Left hindlimb (tissue), 1 donor: Measurements from ENCODE around the gene PIH1D1.

Experiments
- DNase-seq: peaks from one replicate; pipeline ENCODE4 v3.0.0-alpha.2; 2018

PIH1D1 gene

GRCh38 chr19:49432141-49433073 lies 19.2 kb downstream of the PIH1D1 start:
- DNase-seq = no peak

- DNase-seq = no peak
These were observed 20.3 kb downstream of the PIH1D1 start for GRCh38 chr19:49431330-49431749.

DNA sequence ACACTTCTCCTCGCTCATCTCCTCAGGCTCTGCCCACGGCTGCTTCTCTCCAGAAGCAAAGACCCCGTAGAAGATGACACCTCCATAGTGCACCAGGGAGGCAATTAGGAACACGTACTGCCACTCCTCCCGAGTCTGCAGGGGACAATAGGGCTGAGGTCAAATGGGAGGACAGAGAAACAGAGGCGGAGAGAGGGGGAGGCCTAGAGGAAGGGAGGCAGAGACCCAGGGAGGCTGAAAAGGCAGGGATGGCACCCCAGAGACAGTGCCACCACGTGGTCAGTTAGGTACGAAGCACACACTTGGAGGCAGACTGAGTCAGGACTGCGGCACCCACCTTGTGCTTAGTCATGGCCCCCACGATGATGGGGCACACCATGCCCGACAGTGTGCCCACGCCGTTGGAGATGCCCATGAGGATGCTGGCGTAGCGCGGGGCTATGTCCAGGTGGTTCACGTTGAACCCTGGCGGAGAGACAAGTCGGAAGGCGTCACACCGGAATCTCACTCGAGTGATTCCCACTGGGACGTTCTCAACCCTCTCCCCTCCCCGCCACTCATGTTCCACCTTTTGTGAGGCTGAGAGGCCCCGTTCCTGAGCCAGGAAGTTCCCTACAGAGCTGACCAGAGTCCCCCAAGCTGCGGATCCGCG lies 20.8 kb downstream of the PIH1D1 start:
- DNase-seq = no peak

DNA sequence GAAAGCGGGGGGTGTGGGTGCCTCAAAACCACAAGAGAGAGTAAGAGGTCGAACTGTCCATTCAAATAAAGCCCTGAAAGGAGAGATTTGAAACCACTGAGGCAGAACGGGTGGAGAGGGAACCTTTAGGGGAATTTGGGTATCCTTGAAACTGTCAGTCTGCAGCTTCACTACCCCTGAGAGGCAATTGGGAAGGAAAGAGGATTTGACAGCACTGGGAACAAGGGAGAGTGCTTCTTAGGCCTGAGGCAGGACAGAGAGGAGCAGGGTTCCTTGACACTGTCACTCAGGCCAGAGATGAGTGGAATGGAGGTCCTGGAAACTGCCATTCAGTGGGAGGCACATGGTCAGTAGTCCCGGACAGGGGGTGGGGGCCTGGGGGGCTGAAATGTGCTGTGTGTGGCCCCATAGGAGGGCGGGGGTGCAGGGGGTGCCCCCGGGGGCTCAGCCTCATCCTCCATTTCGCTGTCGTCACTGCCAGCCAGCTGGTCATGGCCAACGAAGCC lies 21.4 kb downstream of the PIH1D1 start:
- DNase-seq = no peak

GRCh38 chr19:49428547-49429451 lies 22.8 kb downstream of the PIH1D1 start:
- DNase-seq = no peak

DNA sequence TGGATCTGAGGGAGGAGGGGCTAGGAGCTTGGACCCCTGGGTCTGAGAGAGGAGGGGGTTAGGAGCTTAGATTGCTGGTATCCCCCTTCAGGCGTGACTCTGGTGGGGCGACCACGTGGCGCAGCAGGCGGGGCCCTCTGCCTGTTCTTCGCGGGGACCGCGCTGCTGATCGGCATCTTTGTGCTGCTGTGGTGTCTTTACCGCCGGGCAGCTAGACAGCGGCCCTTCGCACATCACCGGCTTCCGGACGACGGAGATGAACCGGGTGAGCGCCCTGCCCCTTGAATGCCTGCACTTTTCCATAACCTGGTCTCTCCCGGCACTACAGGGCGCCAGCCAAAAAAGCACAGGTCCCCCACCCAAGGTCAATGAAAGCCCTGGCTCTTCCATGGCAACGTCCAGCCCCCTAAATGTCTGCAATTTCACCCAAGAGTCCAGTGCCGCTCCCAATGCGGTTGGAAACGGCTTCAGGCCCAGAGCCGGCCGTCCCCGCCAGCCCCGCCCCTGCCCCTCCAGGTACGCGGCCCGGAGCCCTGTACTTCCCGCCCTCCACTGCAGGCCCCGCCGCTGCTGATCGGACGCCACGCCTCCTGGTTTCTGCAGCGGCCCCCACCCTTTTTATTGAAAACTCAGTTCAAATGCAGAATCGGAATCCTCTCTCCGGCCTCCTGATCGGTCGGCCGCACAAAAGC lies 23.6 kb downstream of the PIH1D1 start:
- DNase-seq = no peak

DNA sequence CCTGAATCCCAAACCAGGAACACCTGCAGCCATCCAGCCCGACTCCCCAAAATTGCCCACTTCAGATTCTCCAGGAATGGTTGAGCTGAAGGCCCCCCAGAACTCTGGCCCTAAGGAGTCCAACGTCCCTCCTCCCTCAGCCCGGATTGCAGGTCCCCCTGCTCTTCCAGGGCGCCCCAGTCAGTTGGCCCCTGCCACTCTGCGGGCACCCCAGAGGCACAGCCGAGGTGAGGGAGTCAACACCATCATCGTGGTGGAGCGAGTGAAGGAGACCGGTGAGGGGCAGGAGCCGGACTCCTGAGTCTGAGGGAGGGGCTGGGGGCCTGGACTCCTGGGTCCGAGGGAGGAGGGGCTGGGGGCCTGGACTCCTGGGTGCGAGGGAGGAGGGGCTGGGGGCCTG lies 24.3 kb downstream of the PIH1D1 start:
- DNase-seq = no peak

DNA sequence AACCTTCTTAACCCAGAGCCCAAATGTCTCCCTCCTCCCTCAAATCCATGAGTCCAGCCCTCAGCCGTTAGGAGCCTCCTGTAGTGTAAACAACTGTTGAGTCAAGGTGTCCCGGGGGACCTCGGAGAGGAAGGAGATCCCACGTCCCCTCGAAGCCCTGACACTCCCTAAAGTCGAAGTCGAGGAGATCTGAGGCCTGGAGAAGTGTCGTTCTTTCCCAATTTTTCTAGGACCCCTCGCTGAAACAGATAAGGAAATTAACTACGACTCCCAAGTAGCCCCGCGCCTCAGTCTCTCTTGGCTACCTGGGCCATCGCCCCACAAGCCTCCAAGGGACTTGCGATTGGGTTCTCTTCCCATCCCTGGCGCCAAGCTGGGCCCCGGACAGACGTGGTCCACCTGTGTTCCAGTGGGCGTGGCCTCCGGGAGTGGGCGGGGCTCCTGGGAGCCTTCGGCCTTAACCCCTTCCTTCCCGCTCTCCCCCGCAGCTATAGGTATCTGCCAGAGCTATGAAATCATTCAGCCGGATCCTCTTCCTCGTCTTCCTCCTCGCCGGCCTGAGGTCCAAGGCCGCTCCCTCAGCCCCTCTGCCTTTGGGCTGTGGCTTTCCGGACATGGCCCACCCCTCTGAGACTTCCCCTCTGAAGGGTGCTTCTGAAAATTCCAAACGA lies 25.6 kb downstream of the PIH1D1 start:
- no peak for DNase-seq

GRCh38 chr19:49425178-49425577 lies 26.4 kb downstream of the PIH1D1 start, which contains the start of gene GFY:
TSS of gene GFY (plus strand) at chr19:49425388. CDS start at chr19:49426431, 1,043 bp downstream.
- no peak for DNase-seq

DNA sequence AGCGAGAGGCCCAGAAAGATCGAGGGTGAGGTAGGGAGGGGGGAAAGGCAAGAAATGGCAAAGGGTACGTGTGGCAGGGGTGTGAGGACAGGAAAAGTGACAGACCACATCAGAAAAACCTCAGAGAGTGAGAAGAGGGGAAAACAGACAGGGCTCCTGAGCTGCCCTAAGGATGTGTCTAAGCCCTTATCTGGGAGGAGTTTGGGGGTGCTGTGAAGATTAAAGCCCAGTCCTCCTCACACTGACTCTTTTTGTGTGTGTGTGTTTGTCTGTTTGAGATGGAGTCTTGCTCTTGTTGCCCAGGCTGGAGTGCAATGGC lies 27.7 kb downstream of the PIH1D1 start:
- no peak for DNase-seq

DNA sequence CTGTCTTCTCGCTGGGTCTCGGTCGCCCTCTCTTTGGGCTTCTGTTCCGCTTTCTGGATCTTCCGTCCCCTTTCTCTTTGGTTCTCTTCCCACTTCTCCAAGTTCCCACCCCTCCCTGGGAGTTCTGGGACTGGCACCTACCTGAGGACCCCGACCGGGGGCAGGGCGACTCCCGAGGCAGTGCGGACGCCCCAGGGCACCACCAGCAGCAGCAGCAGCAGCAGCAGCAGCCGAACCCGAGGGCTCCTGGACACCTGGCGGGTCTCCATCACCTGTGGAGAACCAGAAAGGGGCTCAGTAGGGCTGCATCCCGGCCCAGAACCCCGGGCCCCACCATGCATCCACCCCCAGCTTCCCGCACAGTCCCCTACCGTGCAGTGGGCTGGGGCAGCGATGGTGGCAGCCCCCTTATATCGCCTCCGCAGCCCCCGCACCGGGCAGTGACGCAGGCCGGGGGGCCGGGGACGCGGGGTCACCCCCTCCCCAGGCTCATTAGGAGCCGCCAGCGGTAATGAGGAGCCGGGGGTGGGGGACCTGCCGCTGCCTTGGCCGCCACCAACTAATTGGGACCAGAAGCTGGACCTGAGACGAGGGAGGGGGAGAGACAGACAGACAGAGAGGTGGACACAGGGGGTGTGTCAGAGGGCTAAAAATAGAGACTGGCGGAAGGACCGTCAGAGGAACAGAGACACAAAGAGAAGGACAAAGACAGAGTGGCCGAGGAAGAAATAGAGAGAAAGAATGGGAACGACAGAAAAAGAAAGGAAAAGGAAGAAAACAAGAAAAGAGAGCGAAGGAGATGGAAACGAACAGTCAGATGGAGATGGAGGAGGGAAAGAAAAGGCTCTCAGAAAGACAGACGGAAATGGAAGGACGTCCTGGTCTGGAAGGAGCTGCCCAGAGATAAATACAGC lies 28.3 kb downstream of the PIH1D1 start, which contains the start of gene PTH2:
TSS of gene PTH2 (minus strand) at position 371 of the 914 bp plus-strand sequence. CDS start at position 269, 102 bp downstream.
- DNase-seq = no peak

DNA sequence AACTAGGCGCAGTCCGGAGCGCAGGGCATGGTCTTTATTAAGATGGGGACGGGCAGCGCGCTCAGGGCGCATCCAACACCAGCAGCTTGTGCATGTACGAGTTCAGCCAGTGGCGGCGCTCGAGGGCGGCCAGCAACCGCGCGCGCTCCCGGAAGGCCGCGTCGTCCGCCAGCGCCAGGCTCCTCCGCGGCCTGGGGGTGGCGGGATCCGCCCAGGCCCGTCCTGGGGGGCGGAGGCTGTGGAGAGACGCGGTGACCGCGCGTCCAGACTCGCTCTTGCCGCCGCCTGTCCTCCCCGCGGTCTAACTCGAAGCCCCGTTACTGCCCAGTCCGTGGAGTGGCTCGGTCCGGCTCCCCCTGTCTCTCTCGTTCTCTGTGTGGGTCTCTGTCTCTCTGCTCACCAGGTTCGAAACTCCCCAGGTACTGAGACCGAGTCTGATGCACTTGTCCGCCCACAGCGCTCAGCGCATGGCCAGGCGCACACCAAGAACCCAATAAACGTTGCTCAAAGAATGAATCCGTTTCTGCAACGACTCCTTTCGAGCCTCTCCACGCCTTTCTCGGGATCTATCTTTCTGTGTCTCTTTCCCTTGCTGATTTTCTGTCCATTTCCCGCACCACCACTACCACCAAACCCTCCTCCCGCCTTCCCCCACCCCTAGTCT lies 29.1 kb downstream of the PIH1D1 start:
- no peak for DNase-seq

DNA sequence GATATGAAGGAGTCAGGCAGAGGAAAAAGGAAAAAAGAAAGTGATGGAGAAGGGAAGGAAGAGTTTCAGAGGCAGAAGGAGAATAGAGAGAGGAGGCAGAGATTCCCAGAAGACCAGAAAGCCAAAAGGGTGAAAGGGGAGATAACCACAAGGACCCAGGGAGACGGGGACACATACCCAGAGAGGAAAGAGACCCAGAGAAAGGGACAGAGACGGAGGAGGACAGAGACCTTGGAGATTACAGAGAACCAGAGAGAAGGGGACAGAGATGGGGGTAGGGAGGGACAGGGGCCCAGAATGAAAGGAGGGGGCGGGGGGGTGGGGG lies 29.8 kb downstream of the PIH1D1 start:
- DNase-seq = no peak

- peak; percentile 70 for DNase-seq
These were observed 30.4 kb downstream of the PIH1D1 start for GRCh38 chr19:49421039-49421877.

- no peak for DNase-seq
These were observed 31.4 kb downstream of the PIH1D1 start for GRCh38 chr19:49420227-49420626.

DNA sequence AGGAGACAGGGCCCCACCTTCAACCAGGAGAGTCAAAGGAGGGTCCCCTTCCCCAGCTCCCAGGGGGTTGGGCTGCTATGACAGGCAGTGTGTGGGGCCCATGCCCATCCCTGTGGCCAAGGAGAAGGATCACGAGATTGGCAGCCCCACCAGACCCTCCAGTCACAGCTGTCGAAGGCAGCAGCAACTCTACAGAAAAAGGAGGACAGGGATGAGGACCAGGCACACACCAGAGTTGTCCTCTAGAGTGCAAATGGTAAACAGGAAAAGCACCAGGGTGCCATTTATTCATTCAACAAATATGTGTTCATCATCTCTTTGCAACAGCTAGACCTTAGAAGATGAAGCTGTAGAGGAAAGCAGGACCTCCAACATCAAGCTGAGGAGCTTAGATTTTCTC lies 32.4 kb downstream of the PIH1D1 start:
- DNase-seq = no peak

GRCh38 chr19:49418511-49418910 lies 33.1 kb downstream of the PIH1D1 start:
- no peak for DNase-seq

DNA sequence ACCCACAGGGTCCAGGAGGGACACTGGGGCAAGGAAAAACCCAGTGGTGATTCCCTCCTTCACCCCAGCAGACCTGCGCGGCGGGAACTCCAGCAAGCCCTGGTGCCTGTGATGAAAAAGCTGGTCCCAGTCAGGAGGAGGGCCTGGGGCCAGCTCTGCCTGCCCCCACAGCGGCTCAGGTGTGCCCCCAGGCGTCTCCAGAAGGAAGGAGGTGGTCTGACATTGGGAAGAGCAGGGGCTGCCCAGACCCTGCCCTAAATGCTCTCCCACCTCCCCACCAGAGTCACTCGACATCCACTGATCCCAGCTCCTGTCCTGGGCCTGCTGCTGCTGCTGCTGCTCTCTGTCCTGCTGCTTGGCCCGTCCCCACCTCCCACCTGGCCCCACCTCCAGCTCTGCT lies 34.5 kb downstream of the PIH1D1 start:
- DNase-seq = no peak

- DNase-seq = no peak
These were observed 35.8 kb downstream of the PIH1D1 start for GRCh38 chr19:49415810-49416200.
